H1 (cell line): ENCODE measurements around the gene GRIFIN. TPM values are rescaled to one million over a fixed set of nuclear protein-coding genes. Genes with fewer than 3 reads are reported as not detected.

Source experiments
- CTCF ChIA-PET: fragments of 300-600 bp; sonication (Branson Sonifier 250); formaldehyde crosslinking; loops from one replicate; lab custom pipeline; 2021; ENCODE audit not compliant: partially characterized antibody; lab: Charles Lee
- POLR2A ChIA-PET: fragments of 300-600 bp; sonication (Branson Sonifier 250); formaldehyde crosslinking; loops from one replicate; lab custom pipeline; 2021; ENCODE audit warnings: inconsistent platforms; ENCODE audit not compliant: partially characterized antibody; lab: Charles Lee
- DNase-seq, 2 experiments: peaks; one replicate each; pipeline versions ENCODE4 v3.0.0 to v3.0.0-alpha.2; 2010 to 2022; ENCODE audit warnings: low spot score in 2 of 2, low read depth in 1 of 2, mixed read lengths in 1 of 2
- FAIRE-seq: peaks from 2 replicates; lab custom pipeline; 2011; peaks lifted over from hg19 to GRCh38; lab: Jason Lieb, UNC
- H2AFZ ChIP-seq: 2 replicates; pipeline ENCODE4 v1.8.1; 2012; ENCODE audit warnings: low read length, inconsistent platforms
- H2AK5ac ChIP-seq: 2 replicates; pipeline ENCODE4 v1.6.1; 2013; ENCODE audit warnings: low read depth, low read length
- H2BK120ac ChIP-seq: replicated peaks from 2 replicates; pipeline ENCODE3; 2013; ENCODE audit warnings: low read depth, low read length, inconsistent platforms
- H2BK12ac ChIP-seq: 2 replicates; pipeline ENCODE4 v1.6.1; 2013; ENCODE audit warnings: low read depth, low read length
- H2BK15ac ChIP-seq: 2 replicates; pipeline ENCODE4 v1.6.1; 2013; ENCODE audit warnings: low read length
- H2BK20ac ChIP-seq: 2 replicates; pipeline ENCODE4 v1.6.1; 2013; ENCODE audit warnings: low read length
- H2BK5ac ChIP-seq: 2 replicates; pipeline ENCODE4 v1.6.1; 2013; ENCODE audit warnings: low read depth, low read length
- H3K14ac ChIP-seq: 2 replicates; pipeline ENCODE4 v1.6.1; 2013; ENCODE audit warnings: inconsistent platforms; ENCODE audit not compliant: insufficient read length
- H3K18ac ChIP-seq: 2 replicates; pipeline ENCODE4 v1.6.1; 2013; ENCODE audit warnings: low read length; ENCODE audit errors: extremely low read depth
- H3K23ac ChIP-seq: 2 replicates; pipeline ENCODE4 v1.6.1; 2013; ENCODE audit warnings: inconsistent platforms; ENCODE audit not compliant: insufficient read length
- H3K23me2 ChIP-seq: 2 replicates; pipeline ENCODE4 v1.6.1; 2013; ENCODE audit warnings: low read depth, low read length
- H3K27ac ChIP-seq: 2 replicates; pipeline ENCODE4 v1.6.1; 2011; ENCODE audit warnings: low read depth, low read length, inconsistent platforms
- H3K27me3 ChIP-seq, 4 experiments: replicated peaks in 1 of 4; 1 replicate in 1 of 4; 2 replicates in 3 of 4; pipeline versions ENCODE4 v1.6.1 to v1.8.1; 2011 to 2013; ENCODE audit warnings: low read length in 3 of 4, mild to moderate bottlenecking in 3 of 4, inconsistent platforms in 2 of 4, mixed read lengths in 2 of 4, moderate library complexity in 1 of 4; ENCODE audit not compliant: control insufficient read depth in 3 of 4, insufficient read depth in 3 of 4; ENCODE audit errors: extremely low read depth in 1 of 4
- H3K36me3 ChIP-seq, 4 experiments: 2 replicates each; pipeline versions ENCODE4 v1.6.1 to v1.8.1; 2011 to 2013; ENCODE audit warnings: mild to moderate bottlenecking in 4 of 4, low read length in 3 of 4, moderate library complexity in 2 of 4, control low read depth in 1 of 4, inconsistent platforms in 1 of 4; ENCODE audit not compliant: insufficient read depth in 4 of 4, control insufficient read depth in 2 of 4
- H3K4ac ChIP-seq: replicated peaks from 2 replicates; pipeline ENCODE3; 2013; ENCODE audit warnings: low read length, low read depth, mixed read lengths, inconsistent platforms; ENCODE audit not compliant: insufficient read length
- H3K4me1 ChIP-seq, 4 experiments: replicated peaks in 1 of 4; 1 replicate in 1 of 4; 2 replicates in 3 of 4; pipeline versions ENCODE4 v1.6.1 to v1.8.1; 2011 to 2013; ENCODE audit warnings: low read length in 3 of 4, inconsistent platforms in 2 of 4, mixed read lengths in 1 of 4; ENCODE audit not compliant: insufficient read depth in 4 of 4, control insufficient read depth in 3 of 4
- H3K4me2 ChIP-seq, 2 experiments: 2 replicates each; pipeline versions ENCODE4 v1.6.1 to v1.8.1; 2011 to 2013; ENCODE audit warnings: low read depth in 2 of 2, low read length in 2 of 2, control low read depth in 1 of 2, inconsistent platforms in 1 of 2, mild to moderate bottlenecking in 1 of 2; ENCODE audit not compliant: insufficient read depth in 1 of 2
- H3K4me3 ChIP-seq, 4 experiments: fragments of 200-600, 300-600 bp in 1 of 4; sonication (generic), shearing (Covaris generic), sonication (Bioruptor Twin) in 1 of 4; 2 replicates each; pipeline versions ENCODE4 v1.5.1 to v1.8.1; 2011 to 2016; ENCODE audit warnings: low read length in 4 of 4, low read depth in 3 of 4, control low read depth in 2 of 4, inconsistent platforms in 2 of 4, mild to moderate bottlenecking in 2 of 4, mixed read lengths in 1 of 4, moderate library complexity in 1 of 4; ENCODE audit not compliant: insufficient read depth in 2 of 4; ENCODE audit errors: extremely low read depth in 1 of 4
- H3K56ac ChIP-seq: replicated peaks from 2 replicates; pipeline ENCODE3; 2013; ENCODE audit warnings: low read depth, mild to moderate bottlenecking, mixed read lengths, low read length, inconsistent platforms; ENCODE audit not compliant: insufficient read length
- H3K79me1 ChIP-seq: 2 replicates; pipeline ENCODE4 v1.6.1; 2013; ENCODE audit warnings: low read depth, low read length, control low read depth
- H3K79me2 ChIP-seq, 2 experiments: 2 replicates each; pipeline versions ENCODE4 v1.6.1 to v1.8.1; 2012 to 2013; ENCODE audit warnings: low read length in 2 of 2, mild to moderate bottlenecking in 2 of 2, inconsistent platforms in 1 of 2; ENCODE audit not compliant: insufficient read depth in 2 of 2, control insufficient read depth in 1 of 2
- H3K9ac ChIP-seq, 4 experiments: replicated peaks in 1 of 4; 1 replicate in 1 of 4; 2 replicates in 3 of 4; pipeline versions ENCODE4 v1.6.1 to v1.8.1; 2011 to 2013; ENCODE audit warnings: low read depth in 3 of 4, low read length in 3 of 4, control low read depth in 2 of 4, mild to moderate bottlenecking in 2 of 4, moderate library complexity in 2 of 4, inconsistent platforms in 1 of 4; ENCODE audit errors: extremely low read depth in 1 of 4
- H3K9me3 ChIP-seq, 2 experiments: 2 replicates each; pipeline versions ENCODE4 v1.6.1 to v1.8.1; 2012 to 2013; ENCODE audit warnings: mild to moderate bottlenecking in 2 of 2, moderate library complexity in 2 of 2, control low read depth in 1 of 2, inconsistent platforms in 1 of 2, low read depth in 1 of 2, low read length in 1 of 2, mixed read lengths in 1 of 2; ENCODE audit not compliant: insufficient read depth in 2 of 2
- H4K20me1 ChIP-seq, 2 experiments: replicated peaks in 1 of 2; 2 replicates each; pipeline versions ENCODE3 to v1.8.1; 2011 to 2013; ENCODE audit warnings: inconsistent platforms in 2 of 2, low read length in 2 of 2, mild to moderate bottlenecking in 1 of 2; ENCODE audit not compliant: insufficient read depth in 2 of 2, control insufficient read depth in 1 of 2
- H4K5ac ChIP-seq: 2 replicates; pipeline ENCODE4 v1.6.1; 2013; ENCODE audit warnings: low read length, low read depth, mixed read lengths, inconsistent platforms; ENCODE audit not compliant: insufficient read length
- H4K8ac ChIP-seq: 2 replicates; pipeline ENCODE4 v1.8.0; 2013; ENCODE audit warnings: mild to moderate bottlenecking, moderate library complexity, low read length, inconsistent platforms; ENCODE audit not compliant: insufficient read depth; ENCODE audit errors: extremely low read depth
- H4K91ac ChIP-seq: replicated peaks from 2 replicates; pipeline ENCODE3; 2013; ENCODE audit warnings: low read length, mixed read lengths, inconsistent platforms; ENCODE audit not compliant: insufficient read length
- BRCA1 ChIP-seq: IDR thresholded peaks from 2 replicates; pipeline ENCODE4 v1.6.1; 2012; ENCODE audit warnings: low read depth, low read length, improper control_type of control experiment
- EP300 ChIP-seq, 2 experiments: IDR thresholded peaks; 1 replicate in 1 of 2; 2 replicates in 1 of 2; pipeline ENCODE4 v1.6.1; 2011 to 2012; ENCODE audit warnings: low read depth in 2 of 2, low read length in 2 of 2, mild to moderate bottlenecking in 2 of 2, borderline replicate concordance in 1 of 2, inconsistent platforms in 1 of 2, moderate library complexity in 1 of 2
- FOSL1 ChIP-seq: IDR thresholded peaks from 2 replicates; pipeline ENCODE4 v1.6.1; 2011; ENCODE audit warnings: mild to moderate bottlenecking, low read depth, low read length, moderate library complexity; ENCODE audit not compliant: insufficient read depth
- HDAC6 ChIP-seq: IDR thresholded peaks from one replicate; pipeline ENCODE4 v1.7.1; 2012; ENCODE audit warnings: low read depth, mild to moderate bottlenecking, inconsistent platforms, low read length, moderate library complexity
- KDM4A ChIP-seq: IDR thresholded peaks from one replicate; pipeline ENCODE4 v1.7.1; 2012; ENCODE audit warnings: low read depth, mild to moderate bottlenecking, moderate library complexity, low read length, inconsistent platforms; ENCODE audit not compliant: severe bottlenecking
- RBBP5 ChIP-seq: IDR thresholded peaks from 2 replicates; pipeline ENCODE4 v1.7.1; 2012; ENCODE audit warnings: low read depth, mild to moderate bottlenecking, inconsistent platforms, low read length, moderate library complexity, borderline replicate concordance
- SP2 ChIP-seq: IDR thresholded peaks from 2 replicates; pipeline ENCODE4 v1.6.1; 2012; ENCODE audit warnings: mild to moderate bottlenecking, low read length, inconsistent platforms
- SRF ChIP-seq: IDR thresholded peaks from 2 replicates; pipeline ENCODE4 v1.6.1; 2011; ENCODE audit warnings: mild to moderate bottlenecking, low read depth, low read length, moderate library complexity
- TAF1 ChIP-seq: IDR thresholded peaks from 2 replicates; pipeline ENCODE4 v1.6.1; 2011; ENCODE audit warnings: mild to moderate bottlenecking, low read depth, low read length
- WGBS, 2 experiments: shearing (Covaris generic) in 1 of 2; methylation state at CpG; one replicate each; pipeline versions ENCODE4 v1.1.6 to v1.1.7; 2013 to 2015; ENCODE audit warnings: low lambda C conversion rate in 2 of 2, mixed read lengths in 2 of 2, inconsistent platforms in 1 of 2, low coverage in 1 of 2, missing lambda C conversion rate in 1 of 2; ENCODE audit not compliant: insufficient replicate concordance in 2 of 2, insufficient coverage in 1 of 2, insufficient read length in 1 of 2; ENCODE audit errors: extremely low coverage in 1 of 2, missing lambda C conversion rate in 1 of 2; 5-methylcytosine and 5-hydroxymethylcytosine counted together
- polyA plus RNA-seq, 7 experiments: library from polyadenylated mRNA; depleted of rRNA in 3 of 7; stranded (reverse) in 5 of 7; unstranded in 2 of 7; fragments of >200 nt in 5 of 7; fragments of 200-250 nt in 2 of 7; gene quantifications; 1 replicate in 5 of 7; 2 replicates in 1 of 7; 4 replicates in 1 of 7; pipeline versions ENCODE4 v1.2.1 to v1.2.3, GENCODE V29; 2011 to 2013; ENCODE audit warnings: missing spikeins in 2 of 7, mixed read lengths in 2 of 7
- total RNA-seq: library from RNA; stranded (reverse); fragmentation: NEBNext Ultra II Directional; extraction: Animal tissue kit (Norgen Biotek cat#: 25700); gene quantifications from 2 replicates; pipeline ENCODE4 v1.2.1, GENCODE V29; 2021
- TF ChIP-seq, protein P1 (sequence below): IDR thresholded peaks from 2 replicates; pipeline ENCODE4 v1.6.1; 2011; ENCODE audit warnings: low read depth, mild to moderate bottlenecking, low read length; ENCODE audit not compliant: insufficient read depth

Gene GRIFIN
- total and polyA plus RNA-seq, 2 of the 8 experiments (the other 6 are each of a cell fraction or from before 2014, with no cell fraction given), result not detected

DNA sequence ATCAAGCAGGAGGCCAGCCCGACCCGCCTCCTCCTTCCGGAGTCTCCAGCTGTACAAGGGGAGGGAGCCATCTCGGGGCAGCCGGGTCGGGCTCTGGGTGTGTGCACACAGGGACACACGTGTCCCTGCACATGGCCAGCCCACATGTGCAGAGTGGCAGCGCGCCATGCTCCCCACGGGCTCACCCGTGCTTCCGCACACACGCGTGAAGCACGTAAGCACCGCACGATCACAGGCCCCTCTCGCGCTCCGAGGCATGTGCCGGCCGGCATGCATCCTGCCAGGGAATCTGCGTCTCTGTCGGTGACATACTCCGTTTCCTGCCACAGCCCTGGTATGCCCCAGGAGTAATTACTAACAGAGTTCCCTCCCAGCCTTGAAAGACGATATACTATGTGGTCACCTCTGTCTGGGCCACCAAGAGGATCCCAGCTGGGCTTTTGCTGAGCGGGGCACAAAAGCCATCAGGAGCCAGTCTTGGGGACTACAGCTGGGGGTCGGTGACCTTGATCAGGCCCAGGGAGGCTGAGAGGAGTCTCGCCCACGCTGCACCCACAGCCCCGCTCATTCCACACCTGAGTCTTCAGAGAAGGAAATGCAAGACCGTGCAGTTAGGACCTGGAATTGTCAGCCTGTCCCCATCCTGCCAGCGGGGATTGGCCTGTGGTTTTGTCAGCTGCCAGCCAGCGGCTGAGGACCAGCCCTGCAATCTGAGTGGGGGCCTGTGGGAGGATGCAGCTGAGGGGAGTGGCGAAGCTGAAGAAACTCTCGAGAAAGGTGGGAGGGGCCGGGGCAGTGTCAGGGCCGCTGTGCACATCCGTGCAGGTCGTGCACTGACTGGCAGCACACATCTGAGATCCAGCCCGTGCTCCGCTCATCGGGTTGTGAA, 32.4 kb upstream of the GRIFIN start:
- ChIA-PET POLR2A (interaction anchor here (0.5 to 4.6 kb wide), 8 partner anchors 9 to 124 kb away, joined by 3 to 19 read pairs (median 4); partner anchors contain the start of gene TTYH3), CTCF (interaction anchor here (1.0 to 1.9 kb wide), 6 partner anchors 10 to 40 kb away, joined by 3 to 5 read pairs (median 3); no protein-coding TSS in a partner anchor)
- Histone ChIP-seq H3K23me2 (peaks cover 3% of the 10 kb centered on the region; the same call in 1 of the 2 replicates), H3K27me3 (no peaks in the 10 kb centered on the region), H3K79me2 (no peaks in the 10 kb centered on the region), H3K4me1 (peaks cover 0 to 11% (median 3%) of the 10 kb centered on the region in 4 experiments; a peak in 3 of 7 replicates), H3K14ac (no peak overlapping the region), H2AK5ac (no peak overlapping the region), H3K9me3 (no peaks in the 10 kb centered on the region), H2BK20ac (0 out of 2 replicates have a peak overlapping the region, but pooled peaks have one; percentile 61), H3K18ac (no peak overlapping the region), H2BK15ac (peak overlapping the region; percentile 40; the same call in 1 of the 2 replicates), H3K79me1 (no peaks in the 10 kb centered on the region), H2BK120ac (no peak overlapping the region), H3K36me3 (no peaks in the 10 kb centered on the region), H3K4me3 (no peak overlapping the region), H3K9ac (no peak overlapping the region), H2AFZ (no peak overlapping the region), H4K91ac (peak overlapping the region; percentile 61), H3K56ac (no peak overlapping the region), H2BK5ac (0 out of 2 replicates have a peak overlapping the region, but pooled peaks have one; percentile 2), H3K27ac (no peak overlapping the region), H2BK12ac (0 out of 2 replicates have a peak overlapping the region, but pooled peaks have one; percentile 60), H3K23ac (no peak overlapping the region), H4K8ac (no peak overlapping the region), H4K20me1 (no peaks in the 10 kb centered on the region), H3K4ac (no peak overlapping the region), H4K5ac (no peak overlapping the region), H3K4me2 (no peak overlapping the region)
- DNase-seq (no peak), FAIRE-seq (no peak)
- WGBS, 2 experiments, result 89% methylated on average over 40 of the region's 43 CpGs; no CpG with 5 or more reads in 1 of the 2 experiments
- TF ChIP-seq KDM4A (no peak), EP300 (IDR thresholded peaks at IDR 0.05; ENCODE audit: borderline replicate concordance in 1 of 2, low read depth in 2 of 2, low read length in 2 of 2) (no peak), HDAC6 (no peak), TAF1 (no peak), RBBP5 (no peak), FOSL1 (no peak), BRCA1 (no peak), SRF (no peak), SP2 (no peak)
- TF ChIP-seq, protein P1, sequence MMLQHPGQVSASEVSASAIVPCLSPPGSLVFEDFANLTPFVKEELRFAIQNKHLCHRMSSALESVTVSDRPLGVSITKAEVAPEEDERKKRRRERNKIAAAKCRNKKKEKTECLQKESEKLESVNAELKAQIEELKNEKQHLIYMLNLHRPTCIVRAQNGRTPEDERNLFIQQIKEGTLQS, result no peak
